Calu3 (cell line): Measurements from ENCODE around the gene MED12L. TPM values are rescaled to one million over a fixed set of nuclear protein-coding genes. Genes with fewer than 3 reads are reported as not detected.

Source experiments
- BruUV-seq: library from RNA; stranded (reverse); fragments of 400-500 nt; replicated peaks from 2 replicates; lab custom pipeline; 2021; lab: Mats Ljungman, UMichigan
- CTCF ChIA-PET: fragments of 300-600 bp; sonication (Branson Sonifier 250); formaldehyde crosslinking; loops from one replicate; lab custom pipeline; 2022; ENCODE audit warnings: antibody characterized with exemption; lab: Charles Lee
- DNase-seq: peaks from one replicate; pipeline ENCODE4 v3.0.0; 2022
- H3K27ac Mint-ChIP-seq: one replicate; pipeline ENCODE4 v1.8.0; 2022; ENCODE audit warnings: mixed read lengths; ENCODE audit not compliant: unreplicated experiment
- H3K27me3 Mint-ChIP-seq: one replicate; pipeline ENCODE4 v1.8.0; 2022; ENCODE audit warnings: mixed read lengths; ENCODE audit not compliant: unreplicated experiment
- H3K36me3 Mint-ChIP-seq: one replicate; pipeline ENCODE4 v1.8.0; 2022; ENCODE audit warnings: mild to moderate bottlenecking, moderate library complexity, mixed read lengths; ENCODE audit not compliant: insufficient read depth, unreplicated experiment
- H3K4me1 Mint-ChIP-seq: one replicate; pipeline ENCODE4 v1.8.0; 2022; ENCODE audit warnings: mild to moderate bottlenecking, low read depth, mixed read lengths; ENCODE audit not compliant: unreplicated experiment
- H3K4me3 Mint-ChIP-seq: one replicate; pipeline ENCODE4 v1.8.0; 2022; ENCODE audit warnings: mild to moderate bottlenecking, low read depth, moderate library complexity, mixed read lengths; ENCODE audit not compliant: unreplicated experiment
- H3K9me3 Mint-ChIP-seq: one replicate; pipeline ENCODE4 v1.8.0; 2022; ENCODE audit warnings: low read depth, mixed read lengths; ENCODE audit not compliant: unreplicated experiment
- CTCF ChIP-seq: fragments of 200-600 bp; IDR thresholded peaks from one replicate; pipeline ENCODE4 v1.8.0; 2022; ENCODE audit warnings: antibody characterized with exemption; ENCODE audit not compliant: unreplicated experiment
- intact Hi-C: fragments of 100-400 bp; cut with micrococcal nuclease; formaldehyde crosslinking; loops from one replicate; pipeline ENCODE4 v1.10.0; 2022; ENCODE audit not compliant: unreplicated experiment
- total RNA-seq: library from RNA; stranded (reverse); gene quantifications from 2 replicates; pipeline ENCODE4 v1.2.3, GENCODE V29; 2022

The MED12L gene
- total RNA-seq, 1 experiment from 2014 or later: 4.6 TPM

- intact Hi-C loops: no loop called here
- Mint-ChIP-seq H3K4me3 (no peak overlapping the region), H3K27ac (no peak overlapping the region), H3K9me3 (no peaks in the 10 kb centered on the region), H3K36me3 (no peaks in the 10 kb centered on the region), H3K27me3 (no peaks in the 10 kb centered on the region), H3K4me1 (peaks cover 12% of the 10 kb centered on the region)
- no peak for TF ChIP-seq CTCF
- CTCF ChIA-PET: interaction anchor here (0.8 to 1.1 kb wide), 2 partner anchors 49 to 282 kb away, joined by 3 to 4 read pairs; no protein-coding TSS in a partner anchor
- DNase-seq: no peak
- no TSS peak for BruUV-seq
Observed at GRCh38 chr3:151483488-151483887, 398.0 kb downstream of the MED12L start.

- no peaks in the 10 kb centered on the region for H3K27me3 Mint-ChIP-seq
- H3K27ac Mint-ChIP-seq: no peak overlapping the region
- CTCF ChIA-PET: no interaction called here
- no peak overlapping the region for H3K4me3 Mint-ChIP-seq
- TF ChIP-seq CTCF: no peak
- H3K9me3 Mint-ChIP-seq: no peaks in the 10 kb centered on the region
- no peak for DNase-seq
- no peaks in the 10 kb centered on the region for H3K36me3 Mint-ChIP-seq
- no TSS peak for BruUV-seq
- intact Hi-C loops: no loop called here
- peaks cover 12% of the 10 kb centered on the region for H3K4me1 Mint-ChIP-seq
Observed at GRCh38 chr3:151483961-151484520, 398.6 kb downstream of the MED12L start.

Other genes with a start within 250 kb of the MED12L start
- not detected in 2 replicates for gene MINDY4B, start 180.2 kb upstream of the MED12L start, total RNA-seq
- gene CLRN1, start 112.9 kb upstream of the MED12L start, total RNA-seq: not detected in 2 replicates
- gene GPR171, start 117.6 kb downstream of the MED12L start, total RNA-seq: not detected in 2 replicates
- not detected in 2 replicates for gene P2RY14, start 192.9 kb downstream of the MED12L start, total RNA-seq
- 1.2 and 1.5 TPM in 2 replicates for gene GPR87, start 231.2 kb downstream of the MED12L start, total RNA-seq
- not detected in 2 replicates for gene P2RY13, start 243.9 kb downstream of the MED12L start, total RNA-seq